Spleen (tissue), 11 donors: ENCODE measurements around the gene NHP2. TPM values are rescaled to one million over a fixed set of nuclear protein-coding genes. Genes with fewer than 3 reads are reported as not detected.
"Not testable (repeated sequence)": the region's sequence is repeated elsewhere in the genome, so short reads cannot be mapped to it uniquely, and the experiment has no call there.

Experiments
- DNase-seq: peaks from one replicate; pipeline ENCODE4 v3.0.0-alpha.2; 2020
- H3K27ac ChIP-seq, 8 donors: fragments of 200-600 bp; sonication (generic) in 7 of 8; 1 replicate in 4 of 8; 2 replicates in 4 of 8; pipeline versions ENCODE4 v1.5.0 to v1.8.0; 2016 to 2021; ENCODE audit warnings: inconsistent platforms in 4 of 8, mild to moderate bottlenecking in 4 of 8, moderate library complexity in 1 of 8
- H3K27me3 ChIP-seq, 7 donors: fragments of 200-600 bp; sonication (generic) in 6 of 7; replicated peaks in 1 of 7; 1 replicate in 4 of 7; 2 replicates in 3 of 7; pipeline versions ENCODE4 v1.5.0 to v1.8.0; 2016 to 2021; ENCODE audit warnings: inconsistent platforms in 3 of 7, mild to moderate bottlenecking in 1 of 7
- H3K36me3 ChIP-seq, 6 donors: fragments of 200-600 bp; sonication (generic) in 5 of 6; 1 replicate in 4 of 6; 2 replicates in 2 of 6; pipeline versions ENCODE4 v1.5.0 to v1.8.0; 2016 to 2021; ENCODE audit warnings: inconsistent platforms in 2 of 6
- H3K4me1 ChIP-seq, 6 donors: fragments of 200-600 bp; sonication (generic) in 5 of 6; 1 replicate in 3 of 6; 2 replicates in 3 of 6; pipeline versions ENCODE4 v1.5.0 to v1.8.0; 2016 to 2021; ENCODE audit warnings: inconsistent platforms in 3 of 6
- H3K4me3 ChIP-seq, 8 donors: fragments of 200-600 bp; sonication (generic) in 7 of 8; 1 replicate in 4 of 8; 2 replicates in 4 of 8; pipeline versions ENCODE4 v1.5.0 to v1.8.0; 2016 to 2021; ENCODE audit warnings: inconsistent platforms in 4 of 8, mild to moderate bottlenecking in 4 of 8, moderate library complexity in 2 of 8
- H3K9me3 ChIP-seq, 8 donors: fragments of 200-600 bp; sonication (generic) in 7 of 8; 1 replicate in 4 of 8; 2 replicates in 4 of 8; pipeline versions ENCODE4 v1.5.0 to v1.8.0; 2016 to 2021; ENCODE audit warnings: inconsistent platforms in 4 of 8
- POLR2A ChIP-seq, 3 donors: fragments of 450-650 bp; IDR thresholded peaks; one replicate each; pipeline ENCODE4 v1.5.1; 2017; ENCODE audit warnings: antibody characterized with exemption in 3 of 3, mild to moderate bottlenecking in 1 of 3
- POLR2AphosphoS5 ChIP-seq, 3 donors: sonication (generic); formaldehyde crosslinking; IDR thresholded peaks; one replicate each; pipeline ENCODE4 v1.5.1; 2017; ENCODE audit warnings: antibody characterized with exemption in 3 of 3
- WGBS, 5 donors: extraction: QIAGEN DNeasy Blood & Tissue Kit in 3 of 5; methylation state at CpG; one replicate each; pipeline versions ENCODE4 v1.1.5 to v1.1.7; 2013 to 2018; 5-methylcytosine and 5-hydroxymethylcytosine counted together
- intact Hi-C: fragments of 100-400 bp; cut with DNase I; formaldehyde crosslinking; loops from one replicate; pipeline ENCODE4 v1.15.0; 2023; ENCODE audit warnings: low total_unique reads
- polyA plus RNA-seq, 3 donors: library from polyadenylated mRNA; stranded (reverse); fragments of 200-250 nt; gene quantifications; one replicate each; pipeline ENCODE4 v1.2.1, GENCODE V29; 2013
- total RNA-seq, 7 donors: library from RNA; depleted of rRNA in 3 of 7; stranded (reverse); fragments of >200 nt in 3 of 7; fragmentation: NEBNext Ultra II Directional in 4 of 7; extraction: Animal tissue kit (Norgen Biotek cat#: 25700) in 4 of 7; gene quantifications; one replicate each; pipeline versions ENCODE4 v1.1.0 to v1.2.1, GENCODE V29; 2016 to 2021
- TF ChIP-seq, protein P1 (sequence below), 11 experiments: fragments of 200-600 bp in 7 of 11; fragments of 450-650 bp in 4 of 11; sonication (generic) in 4 of 11; IDR thresholded peaks in 8 of 11; conservative IDR thresholded peaks in 3 of 11; 1 replicate in 7 of 11; 2 replicates in 4 of 11; pipeline versions ENCODE4 v1.4.0 to v1.8.0; 2016 to 2021; ENCODE audit warnings: antibody characterized with exemption in 11 of 11, inconsistent platforms in 4 of 11, mild to moderate bottlenecking in 1 of 11
- donor health status: healthy with polysubstance abuse.
- donor health status: DM: no; HTN: no; CAD: no; lungs with moderate emphysema.
- donor health status: DM: no; HTN: no; CAD: no.
- donor health status: Bipolar disorder and iron deficiency.
- donor health status: healthy.
- donor health status: DM: no; HTN: no; CAD: no.
- donor health status: DM: yes; HTN: yes; CAD: no.

The NHP2 gene
- total and polyA plus RNA-seq, 10 donors = 53.7 to 162 (median 98.2) TPM

DNA sequence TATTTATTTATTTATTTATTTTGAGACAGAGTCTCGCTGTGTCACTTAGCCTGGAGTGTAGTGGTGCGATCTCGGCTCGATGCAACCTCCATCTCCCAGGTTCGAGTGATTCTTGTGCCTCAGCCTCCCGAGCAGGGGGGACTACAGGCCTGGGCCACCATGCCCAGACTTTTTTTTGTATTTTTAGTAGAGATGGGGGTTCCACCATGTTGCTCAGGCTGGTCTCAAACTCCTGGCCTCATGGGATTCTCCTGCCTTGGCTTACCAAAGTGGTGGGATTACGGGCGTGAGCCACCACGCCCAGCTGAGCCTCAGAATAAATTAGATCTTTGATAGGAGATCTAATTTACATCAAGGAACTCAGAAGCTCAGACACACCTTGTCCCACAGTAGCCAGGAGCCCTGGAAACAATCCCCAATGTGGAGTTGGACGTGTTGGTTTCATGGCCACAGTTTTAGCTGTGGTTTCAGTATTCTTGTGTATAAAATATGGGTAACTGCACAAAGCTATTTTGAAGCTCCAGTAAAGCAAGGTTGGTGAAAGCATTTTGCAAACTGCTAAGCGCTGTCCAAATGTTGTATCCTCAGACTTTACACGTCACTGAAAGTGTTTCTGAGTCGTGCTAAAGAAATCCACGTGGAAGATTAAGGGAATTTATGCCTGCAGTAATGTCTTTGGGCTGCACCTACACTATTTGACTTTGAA is 47.7 kb upstream of the NHP2 start:
- Histone ChIP-seq H3K36me3 (peaks cover 0 to 6% (median 1%) of the 10 kb centered on the region in 6 donors), H3K27me3 (no peaks in the 10 kb centered on the region), H3K27ac (peak overlapping the region in 2 of 8 donors; percentile 60 to 69), H3K9me3 (no peaks in the 10 kb centered on the region), H3K4me1 (peaks cover 9 to 45% (median 33%) of the 10 kb centered on the region in 6 donors), H3K4me3 (no peak overlapping the region)
- TF ChIP-seq, protein P1, sequence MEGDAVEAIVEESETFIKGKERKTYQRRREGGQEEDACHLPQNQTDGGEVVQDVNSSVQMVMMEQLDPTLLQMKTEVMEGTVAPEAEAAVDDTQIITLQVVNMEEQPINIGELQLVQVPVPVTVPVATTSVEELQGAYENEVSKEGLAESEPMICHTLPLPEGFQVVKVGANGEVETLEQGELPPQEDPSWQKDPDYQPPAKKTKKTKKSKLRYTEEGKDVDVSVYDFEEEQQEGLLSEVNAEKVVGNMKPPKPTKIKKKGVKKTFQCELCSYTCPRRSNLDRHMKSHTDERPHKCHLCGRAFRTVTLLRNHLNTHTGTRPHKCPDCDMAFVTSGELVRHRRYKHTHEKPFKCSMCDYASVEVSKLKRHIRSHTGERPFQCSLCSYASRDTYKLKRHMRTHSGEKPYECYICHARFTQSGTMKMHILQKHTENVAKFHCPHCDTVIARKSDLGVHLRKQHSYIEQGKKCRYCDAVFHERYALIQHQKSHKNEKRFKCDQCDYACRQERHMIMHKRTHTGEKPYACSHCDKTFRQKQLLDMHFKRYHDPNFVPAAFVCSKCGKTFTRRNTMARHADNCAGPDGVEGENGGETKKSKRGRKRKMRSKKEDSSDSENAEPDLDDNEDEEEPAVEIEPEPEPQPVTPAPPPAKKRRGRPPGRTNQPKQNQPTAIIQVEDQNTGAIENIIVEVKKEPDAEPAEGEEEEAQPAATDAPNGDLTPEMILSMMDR (IDR thresholded peaks at IDR 0.05 in 8 of 11, conservative IDR thresholded peaks at IDR 0.05 in 3 of 11) = no peak
- TF ChIP-seq POLR2A (IDR thresholded peaks at IDR 0.05) = no peak
- no peak for TF ChIP-seq POLR2AphosphoS5 (IDR thresholded peaks at IDR 0.05)
- intact Hi-C loops = no loop called here
- 84 to 89% (median 88%) methylated on average over 14 of the region's 14 CpGs for WGBS, 5 donors
- DNase-seq = no peak

- no peaks in the 10 kb centered on the region for H3K9me3 ChIP-seq
- TF ChIP-seq, protein P1 (IDR thresholded peaks at IDR 0.05 in 8 of 11, conservative IDR thresholded peaks at IDR 0.05 in 3 of 11) = no peak
- TF ChIP-seq POLR2A (IDR thresholded peaks at IDR 0.05) (no peak), POLR2AphosphoS5 (IDR thresholded peaks at IDR 0.05) (no peak)
- no peaks in the 10 kb centered on the region for H3K27me3 ChIP-seq
- 66 to 78% (median 71%) methylated on average over 12 of the region's 12 CpGs for WGBS, 5 donors
- no peak for DNase-seq
- H3K4me1 ChIP-seq = peaks cover 0 to 34% (median 22%) of the 10 kb centered on the region in 6 donors
- H3K36me3 ChIP-seq = no peaks in the 10 kb centered on the region
- intact Hi-C loops = no loop called here
- H3K4me3 ChIP-seq = no peak overlapping the region
- no peak overlapping the region for H3K27ac ChIP-seq
Observed at GRCh38 chr5:178199581-178200434, 46.1 kb upstream of the NHP2 start.

DNA sequence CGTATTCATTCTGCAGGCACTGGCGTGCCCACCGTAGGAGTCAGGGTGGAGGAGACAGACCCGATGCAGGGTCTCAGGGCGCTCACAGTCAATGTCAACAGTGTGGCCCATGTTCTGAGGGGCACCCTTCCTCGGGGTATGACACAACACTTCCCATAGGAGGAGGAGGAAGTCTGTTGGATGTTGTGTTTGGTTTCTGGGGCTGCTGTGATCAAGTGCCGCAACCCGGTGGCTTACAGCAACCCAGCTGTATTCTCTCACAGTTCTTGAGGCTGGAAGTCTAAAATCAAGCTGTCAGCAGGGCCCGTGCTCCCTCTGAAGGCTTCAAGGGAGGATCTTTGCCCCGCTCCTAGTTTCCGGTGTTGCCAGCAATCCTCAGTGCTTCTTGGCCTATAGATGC is 45.0 kb upstream of the NHP2 start:
- intact Hi-C loops = no loop called here
- TF ChIP-seq POLR2A (IDR thresholded peaks at IDR 0.05) = no peak
- TF ChIP-seq POLR2AphosphoS5 (IDR thresholded peaks at IDR 0.05) = no peak
- TF ChIP-seq, protein P1 (IDR thresholded peaks at IDR 0.05 in 8 of 11, conservative IDR thresholded peaks at IDR 0.05 in 3 of 11) = no peak

GRCh38 chr5:178198151-178198550 is 44.5 kb upstream of the NHP2 start:
- H3K9me3 ChIP-seq, H3K36me3 ChIP-seq, DNase-seq, intact Hi-C loops, H3K4me3 ChIP-seq, H3K27ac ChIP-seq: not testable (repeated sequence)
- Histone ChIP-seq H3K4me1 (peaks cover 0 to 41% (median 22%) of the 10 kb centered on the region in 6 donors), H3K27me3 (peaks cover 0 to 13% (median 0%) of the 10 kb centered on the region in 7 donors)
- WGBS, 5 donors = 70 to 88% (median 73%) methylated on average over 10 to 11 of the region's 11 CpGs

More for the DNA sequence above, 45.0 kb upstream of the NHP2 start:
- Histone ChIP-seq H3K9me3 (no peaks in the 10 kb centered on the region), H3K36me3 (no peaks in the 10 kb centered on the region), H3K4me1 (peaks cover 0 to 38% (median 22%) of the 10 kb centered on the region in 6 donors), H3K27ac (no peak overlapping the region), H3K27me3 (peaks cover 0 to 8% (median 0%) of the 10 kb centered on the region in 7 donors), H3K4me3 (no peak overlapping the region)
- no peak for DNase-seq
- 52 to 76% (median 64%) methylated on average over 11 of the region's 11 CpGs for whole genome bisulfite sequencing, 5 donors
